HG02870 (cell line): ENCODE data around the gene ERCC6L.

Experiments used
- ATAC-seq: cut with Tn5 transposase; IDR thresholded peaks from one replicate; pipeline ENCODE4 v1.9.1; 2021; ENCODE audit warnings: mild to moderate bottlenecking, moderate library complexity; ENCODE audit not compliant: unreplicated experiment

Gene ERCC6L

GRCh38 chrX:72238721-72239475, at the start of gene ERCC6L:
ERCC6L (minus strand) TSS chrX:72239027; CDS start chrX:72238911, 116 bp downstream.
- peak; percentile 93 for ATAC-seq

GRCh38 chrX:72282302-72282701, 43.5 kb upstream of the ERCC6L start:
- ATAC-seq: no peak

- no peak for ATAC-seq
Observed at GRCh38 chrX:72280321-72280845, 41.6 kb upstream of the ERCC6L start.

- ATAC-seq: no peak
Observed at GRCh38 chrX:72276478-72276953, 37.7 kb upstream of the ERCC6L start.

- no peak for ATAC-seq
Observed at GRCh38 chrX:72274526-72274925, 35.7 kb upstream of the ERCC6L start.

- ATAC-seq: no peak
Observed at GRCh38 chrX:72273718-72274117, 34.9 kb upstream of the ERCC6L start.

GRCh38 chrX:72272868-72273267, 34.0 kb upstream of the ERCC6L start:
- ATAC-seq: no peak

- ATAC-seq: no peak
Observed at GRCh38 chrX:72271812-72272211, 33.0 kb upstream of the ERCC6L start.

- ATAC-seq: no peak
Observed at GRCh38 chrX:72271091-72271788, 32.4 kb upstream of the ERCC6L start.

- ATAC-seq: no peak
Observed at GRCh38 chrX:72270316-72270866, 31.6 kb upstream of the ERCC6L start.

GRCh38 chrX:72269671-72270251, 30.9 kb upstream of the ERCC6L start:
- ATAC-seq: no peak

- ATAC-seq: no peak
Observed at GRCh38 chrX:72268597-72269365, 30.0 kb upstream of the ERCC6L start.

GRCh38 chrX:72265263-72265662, 26.4 kb upstream of the ERCC6L start:
- no peak for ATAC-seq

GRCh38 chrX:72262077-72262476, 23.2 kb upstream of the ERCC6L start:
- ATAC-seq: no peak

GRCh38 chrX:72260448-72260847, 21.6 kb upstream of the ERCC6L start:
- ATAC-seq: no peak

- no peak for ATAC-seq
Observed at GRCh38 chrX:72258174-72258573, 19.3 kb upstream of the ERCC6L start.

GRCh38 chrX:72255864-72256263, 17.0 kb upstream of the ERCC6L start:
- ATAC-seq: no peak

- ATAC-seq: no peak
Observed at GRCh38 chrX:72255445-72255844, 16.6 kb upstream of the ERCC6L start.

- no peak for ATAC-seq
Observed at GRCh38 chrX:72254816-72255215, 16.0 kb upstream of the ERCC6L start.

GRCh38 chrX:72253686-72254085, 14.9 kb upstream of the ERCC6L start:
- no peak for ATAC-seq
